Measurements from ENCODE around the gene SFSWAP.
"Not testable (repeated sequence)": the region's sequence is repeated elsewhere in the genome, so short reads cannot be mapped to it uniquely, and the experiment has no call there.

SFSWAP gene

GRCh38 chr12:131710464-131711457 is at the start of gene SFSWAP:
Gene SFSWAP, plus strand, starts transcription at chr12:131711090. Its CDS starts 140 bp downstream, at chr12:131711230.
- DNase-seq, result peak; percentile 94

- not testable (repeated sequence) for DNase-seq
Measured at GRCh38 chr12:131661170-131661985, 49.5 kb upstream of the SFSWAP start.

- DNase-seq, result not testable (repeated sequence)
Measured at GRCh38 chr12:131661986-131662288, 49.0 kb upstream of the SFSWAP start.

GRCh38 chr12:131662346-131662745 is 48.5 kb upstream of the SFSWAP start:
- not testable (repeated sequence) for DNase-seq

- not testable (repeated sequence) for DNase-seq
Measured at GRCh38 chr12:131665666-131666065, 45.2 kb upstream of the SFSWAP start.

GRCh38 chr12:131666486-131666885 is 44.4 kb upstream of the SFSWAP start:
- DNase-seq, result not testable (repeated sequence)

- not testable (repeated sequence) for DNase-seq
Measured at GRCh38 chr12:131666978-131667601, 43.8 kb upstream of the SFSWAP start.

- DNase-seq, result no peak
Measured at GRCh38 chr12:131671276-131671675, 39.6 kb upstream of the SFSWAP start.

GRCh38 chr12:131671871-131672270 is 39.0 kb upstream of the SFSWAP start:
- DNase-seq, result no peak

- no peak for DNase-seq
Measured at GRCh38 chr12:131672311-131672940, 38.5 kb upstream of the SFSWAP start.

- no peak for DNase-seq
Measured at GRCh38 chr12:131672941-131673887, 37.7 kb upstream of the SFSWAP start.

GRCh38 chr12:131673888-131674257 is 37.0 kb upstream of the SFSWAP start:
- DNase-seq, result no peak

- DNase-seq, result no peak
Measured at GRCh38 chr12:131674373-131674772, 36.5 kb upstream of the SFSWAP start.

GRCh38 chr12:131675126-131676080 is 35.5 kb upstream of the SFSWAP start:
- no peak for DNase-seq

GRCh38 chr12:131676544-131676943 is 34.3 kb upstream of the SFSWAP start:
- no peak for DNase-seq

GRCh38 chr12:131677067-131677466 is 33.8 kb upstream of the SFSWAP start:
- not testable (repeated sequence) for DNase-seq

GRCh38 chr12:131677699-131678098 is 33.2 kb upstream of the SFSWAP start:
- DNase-seq, result no peak

GRCh38 chr12:131678389-131679181 is 32.3 kb upstream of the SFSWAP start:
- DNase-seq, result not testable (repeated sequence)

GRCh38 chr12:131679186-131679585 is 31.7 kb upstream of the SFSWAP start:
- DNase-seq, result not testable (repeated sequence)
